Measurements from ENCODE around the gene TMEM80.

Gene TMEM80

DNA sequence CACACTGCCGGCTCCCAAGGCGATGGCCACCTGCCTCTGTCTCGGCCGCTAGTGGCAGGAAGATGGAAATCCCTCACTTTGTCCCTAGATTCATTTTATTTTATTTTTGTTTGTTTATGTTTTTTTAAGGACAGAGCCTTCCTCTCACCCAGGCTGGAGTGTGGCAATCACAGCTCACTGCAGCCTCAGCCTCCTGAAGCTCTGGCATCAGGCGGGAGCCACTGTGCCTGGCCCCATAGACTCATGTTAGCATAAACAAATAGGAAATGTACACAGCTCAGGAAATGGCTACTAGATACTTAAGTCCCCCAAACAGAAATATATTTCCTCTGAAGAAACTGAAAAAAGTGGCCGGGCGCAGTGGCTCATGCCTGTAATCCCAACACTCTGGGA lies 3.5 kb downstream of the TMEM80 start:
- no peak overlapping the region for H3K27ac ChIP-seq (ENCODE audit: low read length)
- WGBS (ENCODE audit: insufficient coverage, insufficient read length): no CpG with 5 or more reads among the region's 7 CpGs
- no peaks in the 10 kb centered on the region for H3K27me3 ChIP-seq (ENCODE audit: control insufficient read depth, insufficient read depth, low read length)
- no peak overlapping the region for H3K4me3 ChIP-seq (ENCODE audit: low read length)
- H3K4me1 ChIP-seq (ENCODE audit: control insufficient read depth, insufficient read depth, low read length): peaks cover 8% of the 10 kb centered on the region
- H3K9me3 ChIP-seq (ENCODE audit: control insufficient read depth, insufficient read depth, low read length): no peaks in the 10 kb centered on the region
- H3K36me3 ChIP-seq (ENCODE audit: control insufficient read depth, insufficient read depth, low read length): no peaks in the 10 kb centered on the region
- DNase-seq (ENCODE audit: low read depth, low spot score): no peak

DNA sequence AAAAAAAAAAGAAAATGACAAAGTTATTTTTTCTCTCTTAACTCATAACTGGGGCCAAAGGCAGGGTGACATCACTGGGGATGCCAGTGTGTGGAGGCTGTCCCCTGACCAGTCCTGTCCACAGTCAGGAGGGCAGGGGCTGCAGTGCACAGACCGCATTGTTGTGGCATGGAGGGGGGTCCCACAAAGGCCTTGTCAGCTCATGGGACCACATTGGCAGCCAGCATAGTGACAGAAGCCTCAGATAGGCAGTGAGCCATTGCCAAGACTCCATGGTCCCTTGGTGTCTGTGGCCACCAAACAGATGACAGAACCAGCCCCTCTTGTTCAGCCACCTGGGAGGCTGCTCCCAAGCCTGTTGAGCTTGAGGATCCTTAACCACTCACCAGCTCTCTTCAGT lies 4.1 kb downstream of the TMEM80 start:
- WGBS (ENCODE audit: insufficient coverage, insufficient read length): no CpG with 5 or more reads among the region's 1 CpG
- H3K27ac ChIP-seq (ENCODE audit: low read length): no peak overlapping the region
- no peaks in the 10 kb centered on the region for H3K36me3 ChIP-seq (ENCODE audit: control insufficient read depth, insufficient read depth, low read length)
- H3K4me1 ChIP-seq (ENCODE audit: control insufficient read depth, insufficient read depth, low read length): peaks cover 3% of the 10 kb centered on the region; the same call in 1 of the 2 replicates
- H3K9me3 ChIP-seq (ENCODE audit: control insufficient read depth, insufficient read depth, low read length): no peaks in the 10 kb centered on the region
- no peaks in the 10 kb centered on the region for H3K27me3 ChIP-seq (ENCODE audit: control insufficient read depth, insufficient read depth, low read length)
- DNase-seq (ENCODE audit: low read depth, low spot score): no peak
- H3K4me3 ChIP-seq (ENCODE audit: low read length): no peak overlapping the region

DNA sequence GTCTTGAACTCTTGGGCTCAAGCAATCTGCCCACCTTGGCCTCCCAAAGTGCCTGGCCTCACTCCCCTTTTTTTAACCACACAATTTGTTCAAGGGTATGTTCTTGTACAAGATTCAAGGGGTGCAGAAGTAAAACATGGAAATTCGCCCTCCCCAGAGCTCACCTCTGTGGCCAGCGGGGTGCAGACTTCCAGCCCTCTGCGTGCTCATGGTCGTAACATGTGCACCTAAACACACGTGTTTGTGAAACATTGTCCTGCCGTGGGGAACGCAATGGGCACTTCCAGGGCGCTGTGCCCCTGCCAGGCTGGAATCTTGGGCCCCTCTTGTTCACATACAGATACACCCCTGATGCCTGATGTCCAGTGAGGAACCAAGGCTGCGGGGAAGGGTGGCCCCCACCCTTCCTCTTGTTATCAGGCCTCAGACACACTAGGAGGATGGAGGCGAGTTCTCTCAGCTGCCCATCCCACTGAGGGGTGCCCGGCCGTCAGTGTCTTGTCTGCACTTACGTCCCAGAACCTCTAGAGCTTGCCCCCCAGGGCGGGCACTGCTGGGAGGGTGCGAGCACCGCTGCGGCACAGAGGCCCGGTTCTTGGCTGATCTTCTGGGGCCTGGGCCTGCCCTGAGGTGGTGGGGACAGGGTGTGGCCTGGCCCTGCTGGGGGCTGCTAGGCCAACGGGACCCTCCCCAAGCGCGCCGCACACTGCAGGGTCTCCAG lies 6.3 kb downstream of the TMEM80 start:
- no CpG with 5 or more reads among the region's 22 CpGs for WGBS (ENCODE audit: insufficient coverage, insufficient read length)
- no peak for DNase-seq (ENCODE audit: low read depth, low spot score)
- no peaks in the 10 kb centered on the region for H3K27me3 ChIP-seq (ENCODE audit: control insufficient read depth, insufficient read depth, low read length)
- H3K4me1 ChIP-seq (ENCODE audit: control insufficient read depth, insufficient read depth, low read length): peaks cover 10% of the 10 kb centered on the region
- no peaks in the 10 kb centered on the region; the same call in 1 of the 2 replicates for H3K36me3 ChIP-seq (ENCODE audit: control insufficient read depth, insufficient read depth, low read length)
- H3K9me3 ChIP-seq (ENCODE audit: control insufficient read depth, insufficient read depth, low read length): no peaks in the 10 kb centered on the region
- no peak overlapping the region for H3K27ac ChIP-seq (ENCODE audit: low read length)
- H3K4me3 ChIP-seq (ENCODE audit: low read length): no peak overlapping the region

DNA sequence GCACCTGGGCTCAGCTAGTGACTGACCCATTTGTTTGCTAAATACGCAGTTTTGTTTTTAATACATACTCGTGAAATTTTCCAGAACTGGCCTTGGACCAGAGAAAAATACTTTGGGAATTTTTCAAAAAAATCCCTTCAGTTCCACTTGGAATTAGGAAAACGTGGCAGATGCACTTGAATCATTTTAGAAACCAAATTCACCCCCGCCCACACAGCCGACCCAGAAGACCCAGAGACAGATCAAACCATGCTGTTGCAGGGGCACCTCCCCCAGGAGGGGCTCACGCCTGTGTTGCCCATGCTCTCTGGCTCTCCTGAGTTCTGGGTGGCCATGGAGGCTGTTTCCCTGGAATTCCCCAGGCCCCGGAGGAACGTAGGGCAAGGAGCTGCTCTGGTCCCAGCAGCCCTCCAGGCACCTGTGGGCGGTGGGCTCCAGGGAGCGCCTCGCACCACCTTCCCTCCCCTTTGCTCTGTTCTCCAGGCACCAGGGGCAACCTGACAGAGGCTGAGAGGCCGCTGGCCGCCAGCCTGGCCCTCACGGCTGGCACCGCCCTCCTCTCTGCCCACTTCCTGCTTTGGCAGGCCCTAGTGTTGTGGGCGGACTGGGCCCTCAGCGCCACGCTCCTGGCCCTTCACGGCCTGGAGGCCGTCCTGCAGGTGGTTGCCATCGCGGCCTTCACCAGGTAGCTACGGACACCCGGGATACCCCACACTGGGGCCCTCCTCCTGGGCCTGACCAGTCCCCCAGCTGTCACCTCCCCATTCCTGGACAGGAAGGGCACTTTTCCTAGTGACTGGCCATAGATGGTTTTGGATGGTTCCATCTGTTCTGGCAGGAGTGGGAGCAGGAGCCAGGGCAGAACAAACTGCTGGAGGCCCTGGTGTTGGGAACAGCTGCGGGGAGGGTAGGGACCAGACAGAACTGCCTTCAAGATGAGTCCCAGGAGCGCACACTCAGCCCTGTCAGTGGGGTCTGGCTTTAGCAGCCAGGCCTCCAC lies 7.1 kb downstream of the TMEM80 start:
- no peaks in the 10 kb centered on the region for H3K27me3 ChIP-seq (ENCODE audit: control insufficient read depth, insufficient read depth, low read length)
- H3K4me1 ChIP-seq (ENCODE audit: control insufficient read depth, insufficient read depth, low read length): peaks cover 18% of the 10 kb centered on the region
- no peak overlapping the region for H3K27ac ChIP-seq (ENCODE audit: low read length)
- no CpG with 5 or more reads among the region's 26 CpGs for WGBS (ENCODE audit: insufficient coverage, insufficient read length)
- no peak for DNase-seq (ENCODE audit: low read depth, low spot score)
- H3K4me3 ChIP-seq (ENCODE audit: low read length): no peak overlapping the region
- no peaks in the 10 kb centered on the region; the same call in 1 of the 2 replicates for H3K36me3 ChIP-seq (ENCODE audit: control insufficient read depth, insufficient read depth, low read length)
- no peaks in the 10 kb centered on the region for H3K9me3 ChIP-seq (ENCODE audit: control insufficient read depth, insufficient read depth, low read length)

GRCh38 chr11:703506-703905 lies 7.9 kb downstream of the TMEM80 start:
- DNase-seq (ENCODE audit: low read depth, low spot score): no peak
- Histone ChIP-seq H3K4me1 (ENCODE audit: control insufficient read depth, insufficient read depth, low read length) (peaks cover 19% of the 10 kb centered on the region), H3K27ac (ENCODE audit: low read length) (no peak overlapping the region), H3K4me3 (ENCODE audit: low read length) (no peak overlapping the region), H3K9me3 (ENCODE audit: control insufficient read depth, insufficient read depth, low read length) (no peaks in the 10 kb centered on the region), H3K36me3 (ENCODE audit: control insufficient read depth, insufficient read depth, low read length) (no peaks in the 10 kb centered on the region; the same call in 1 of the 2 replicates), H3K27me3 (ENCODE audit: control insufficient read depth, insufficient read depth, low read length) (no peaks in the 10 kb centered on the region)
- no CpG with 5 or more reads among the region's 9 CpGs for WGBS (ENCODE audit: insufficient coverage, insufficient read length)

DNA sequence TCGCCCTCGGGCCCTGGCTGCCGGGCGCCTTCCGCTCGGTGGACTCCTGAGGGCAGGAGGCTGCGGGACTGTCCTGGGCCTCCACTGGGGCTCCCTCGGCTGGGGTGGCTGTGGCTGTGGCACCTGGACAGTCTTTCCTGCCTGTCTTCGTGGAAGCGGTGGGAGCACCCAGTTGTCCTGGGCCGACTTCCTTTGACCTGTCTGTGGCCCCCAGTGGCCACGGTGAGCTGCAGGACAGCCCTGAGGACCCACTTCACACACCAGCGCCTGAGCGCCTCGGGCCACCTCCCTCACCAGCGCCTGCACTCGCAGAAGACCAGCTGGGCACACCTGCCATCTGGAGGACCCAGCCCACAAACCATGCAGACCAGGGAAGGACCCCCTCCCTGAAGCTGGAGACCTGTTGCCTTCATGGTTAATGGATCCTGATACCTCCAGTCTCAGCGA lies 8.6 kb downstream of the TMEM80 start:
- DNase-seq (ENCODE audit: low read depth, low spot score): no peak
- Histone ChIP-seq H3K4me3 (ENCODE audit: low read length) (no peak overlapping the region), H3K27ac (ENCODE audit: low read length) (no peak overlapping the region), H3K9me3 (ENCODE audit: control insufficient read depth, insufficient read depth, low read length) (no peaks in the 10 kb centered on the region), H3K36me3 (ENCODE audit: control insufficient read depth, insufficient read depth, low read length) (no peaks in the 10 kb centered on the region; the same call in 1 of the 2 replicates), H3K27me3 (ENCODE audit: control insufficient read depth, insufficient read depth, low read length) (no peaks in the 10 kb centered on the region), H3K4me1 (ENCODE audit: control insufficient read depth, insufficient read depth, low read length) (peaks cover 22% of the 10 kb centered on the region)
- WGBS (ENCODE audit: insufficient coverage, insufficient read length): no CpG with 5 or more reads among the region's 18 CpGs

- Histone ChIP-seq H3K4me1 (ENCODE audit: control insufficient read depth, insufficient read depth, low read length) (peaks cover 25% of the 10 kb centered on the region), H3K9me3 (ENCODE audit: control insufficient read depth, insufficient read depth, low read length) (no peaks in the 10 kb centered on the region), H3K27me3 (ENCODE audit: control insufficient read depth, insufficient read depth, low read length) (no peaks in the 10 kb centered on the region), H3K36me3 (ENCODE audit: control insufficient read depth, insufficient read depth, low read length) (no peaks in the 10 kb centered on the region; the same call in 1 of the 2 replicates), H3K27ac (ENCODE audit: low read length) (no peak overlapping the region), H3K4me3 (ENCODE audit: low read length) (no peak overlapping the region)
- WGBS (ENCODE audit: insufficient coverage, insufficient read length): no CpG with 5 or more reads among the region's 27 CpGs
- DNase-seq (ENCODE audit: low read depth, low spot score): no peak
These were observed 9.4 kb downstream of the TMEM80 start for GRCh38 chr11:704781-705645.

GRCh38 chr11:705646-706438 lies 10.2 kb downstream of the TMEM80 start, which contains the start of gene EPS8L2:
TSS of gene EPS8L2 (plus strand) at chr11:706231. CDS start at chr11:709408, 3,177 bp downstream.
- H3K4me1 ChIP-seq (ENCODE audit: control insufficient read depth, insufficient read depth, low read length): peaks cover 28% of the 10 kb centered on the region
- no peak within 1 kb of the TSS for H3K27ac ChIP-seq (ENCODE audit: low read length)
- no peaks in the 10 kb centered on the region for H3K9me3 ChIP-seq (ENCODE audit: control insufficient read depth, insufficient read depth, low read length)
- no peak for DNase-seq (ENCODE audit: low read depth, low spot score)
- H3K4me3 ChIP-seq (ENCODE audit: low read length): peak within 1 kb of the TSS; percentile 38
- no CpG with 5 or more reads among the region's 90 CpGs for WGBS (ENCODE audit: insufficient coverage, insufficient read length)
- H3K36me3 ChIP-seq (ENCODE audit: control insufficient read depth, insufficient read depth, low read length): no peaks in the 10 kb centered on the region; the same call in 1 of the 2 replicates
- H3K27me3 ChIP-seq (ENCODE audit: control insufficient read depth, insufficient read depth, low read length): no peaks in the 10 kb centered on the region

DNA sequence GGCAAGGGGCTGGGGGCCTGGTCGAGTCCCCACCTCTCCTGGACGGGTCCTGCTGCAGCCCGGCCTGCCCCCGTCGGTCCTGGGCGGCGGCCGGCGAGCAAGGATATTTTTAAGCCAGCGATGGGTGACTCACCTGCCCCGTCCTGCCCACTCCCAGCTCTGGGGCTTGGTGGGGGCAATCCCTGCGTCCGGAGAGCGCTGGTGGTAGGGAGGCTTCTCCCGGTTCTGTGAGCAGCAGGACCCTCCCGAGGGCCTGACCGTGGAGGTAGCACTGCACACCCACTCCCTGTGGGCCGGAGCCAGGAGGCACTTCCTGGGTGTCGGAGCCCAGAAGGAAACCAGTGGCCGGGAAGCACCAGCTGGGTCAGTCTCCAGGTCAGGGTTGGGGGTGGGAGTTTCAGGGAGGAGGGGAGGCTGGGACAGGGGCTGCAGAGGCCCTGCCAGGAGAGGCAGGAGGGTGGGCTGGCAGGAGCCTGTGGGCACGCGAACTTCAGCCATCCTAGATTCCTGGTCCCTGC lies 10.9 kb downstream of the TMEM80 start:
- H3K27ac ChIP-seq (ENCODE audit: low read length): no peak overlapping the region
- H3K4me1 ChIP-seq (ENCODE audit: control insufficient read depth, insufficient read depth, low read length): peaks cover 28% of the 10 kb centered on the region
- no CpG with 5 or more reads among the region's 22 CpGs for WGBS (ENCODE audit: insufficient coverage, insufficient read length)
- DNase-seq (ENCODE audit: low read depth, low spot score): no peak
- H3K27me3 ChIP-seq (ENCODE audit: control insufficient read depth, insufficient read depth, low read length): no peaks in the 10 kb centered on the region
- peak overlapping the region; percentile 38 for H3K4me3 ChIP-seq (ENCODE audit: low read length)
- H3K9me3 ChIP-seq (ENCODE audit: control insufficient read depth, insufficient read depth, low read length): no peaks in the 10 kb centered on the region
- no peaks in the 10 kb centered on the region; the same call in 1 of the 2 replicates for H3K36me3 ChIP-seq (ENCODE audit: control insufficient read depth, insufficient read depth, low read length)

Data from iPS DF 6.9 (cell line).